ENCODE results near the gene CUBN. TPM values are rescaled to one million over a fixed set of nuclear protein-coding genes. Genes with fewer than 3 reads are reported as not detected.

CUBN gene
- total RNA-seq, 3 donors from 2014 or later (not counting 1 experiment from before 2014, with no cell fraction given), result 4.7 to 5.6 (median 5.1) TPM

DNA sequence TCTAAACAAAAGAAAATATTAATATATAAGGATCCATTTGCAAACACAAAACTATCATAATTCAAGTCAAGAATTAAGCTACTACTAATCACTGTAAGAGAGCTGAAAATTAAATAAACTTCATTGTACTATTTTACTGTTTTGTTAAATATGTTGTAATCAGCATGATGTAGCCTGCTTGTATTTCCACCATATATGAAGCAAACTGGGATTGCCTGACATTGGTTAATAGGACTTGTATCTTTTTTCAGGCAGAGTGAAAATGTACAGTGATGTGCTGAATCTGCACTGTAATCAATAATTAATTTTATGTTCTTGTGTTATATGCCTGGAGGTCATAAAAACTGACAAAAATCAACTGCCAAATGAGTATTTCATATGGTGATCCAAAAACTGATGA is 46.5 kb upstream of the CUBN start:
- no peaks in the 10 kb centered on the region for H3K27me3 Mint-ChIP-seq (ENCODE audit: low read depth in 2 of 2)
- DNase-seq (no peak), ATAC-seq (no peak)
- no peaks in the 10 kb centered on the region for H3K27me3 ChIP-seq (ENCODE audit: control insufficient read depth, insufficient read depth, low read length)
- TF ChIP-seq, protein P1, sequence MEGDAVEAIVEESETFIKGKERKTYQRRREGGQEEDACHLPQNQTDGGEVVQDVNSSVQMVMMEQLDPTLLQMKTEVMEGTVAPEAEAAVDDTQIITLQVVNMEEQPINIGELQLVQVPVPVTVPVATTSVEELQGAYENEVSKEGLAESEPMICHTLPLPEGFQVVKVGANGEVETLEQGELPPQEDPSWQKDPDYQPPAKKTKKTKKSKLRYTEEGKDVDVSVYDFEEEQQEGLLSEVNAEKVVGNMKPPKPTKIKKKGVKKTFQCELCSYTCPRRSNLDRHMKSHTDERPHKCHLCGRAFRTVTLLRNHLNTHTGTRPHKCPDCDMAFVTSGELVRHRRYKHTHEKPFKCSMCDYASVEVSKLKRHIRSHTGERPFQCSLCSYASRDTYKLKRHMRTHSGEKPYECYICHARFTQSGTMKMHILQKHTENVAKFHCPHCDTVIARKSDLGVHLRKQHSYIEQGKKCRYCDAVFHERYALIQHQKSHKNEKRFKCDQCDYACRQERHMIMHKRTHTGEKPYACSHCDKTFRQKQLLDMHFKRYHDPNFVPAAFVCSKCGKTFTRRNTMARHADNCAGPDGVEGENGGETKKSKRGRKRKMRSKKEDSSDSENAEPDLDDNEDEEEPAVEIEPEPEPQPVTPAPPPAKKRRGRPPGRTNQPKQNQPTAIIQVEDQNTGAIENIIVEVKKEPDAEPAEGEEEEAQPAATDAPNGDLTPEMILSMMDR (IDR thresholded peaks at IDR 0.05), result no peak
- no peak overlapping the region for H3K27ac ChIP-seq (ENCODE audit: low read length)
- no peaks in the 10 kb centered on the region for H3K9me3 ChIP-seq (ENCODE audit: control insufficient read depth, insufficient read depth, low read length)
- intact Hi-C loops (cut with micrococcal nuclease), result no loop called here
- H3K27ac Mint-ChIP-seq, result peak overlapping the region in 1 of 2 donors; percentile 83
- H3K4me1 Mint-ChIP-seq, result peaks cover 8 to 10% of the 10 kb centered on the region in 2 donors
- peaks cover 4% of the 10 kb centered on the region for H3K4me1 ChIP-seq (ENCODE audit: control insufficient read depth, insufficient read depth, low read length)
- no peaks in the 10 kb centered on the region for H3K9me3 Mint-ChIP-seq
- H3K4me3 Mint-ChIP-seq, result no peak overlapping the region
- H3K36me3 Mint-ChIP-seq, result no peaks in the 10 kb centered on the region
- no peak overlapping the region for H3K4me3 ChIP-seq (ENCODE audit: low read length)
- no peaks in the 10 kb centered on the region for H3K36me3 ChIP-seq (ENCODE audit: control insufficient read depth, insufficient read depth, low read length)

DNA sequence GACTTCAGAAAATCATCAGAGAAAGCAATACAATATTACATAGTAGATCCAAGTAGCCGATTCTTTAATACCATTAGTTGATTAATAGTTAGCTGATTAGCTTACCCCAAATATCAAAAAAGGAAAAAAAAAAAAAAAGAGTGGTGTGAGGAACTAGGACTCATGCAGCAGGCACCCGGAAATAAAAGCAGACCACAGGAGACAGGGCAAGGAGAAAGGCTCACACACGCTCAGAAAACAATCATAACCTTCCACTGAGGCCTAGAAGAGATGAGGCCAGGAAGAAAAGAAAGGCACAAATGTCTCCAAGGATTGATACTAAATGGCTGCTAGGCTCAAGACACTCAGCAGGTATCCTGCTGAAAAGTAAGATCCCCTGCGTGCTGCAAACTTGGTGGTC is 45.9 kb upstream of the CUBN start:
- ATAC-seq (peak; percentile 55 to 88 (median 76)), DNase-seq (peak in 1 of 2 donors; percentile 32)
- Histone ChIP-seq H3K27me3 (ENCODE audit: control insufficient read depth, insufficient read depth, low read length) (no peaks in the 10 kb centered on the region), H3K36me3 (ENCODE audit: control insufficient read depth, insufficient read depth, low read length) (no peaks in the 10 kb centered on the region), H3K4me1 (ENCODE audit: control insufficient read depth, insufficient read depth, low read length) (peaks cover 4% of the 10 kb centered on the region), H3K27ac (ENCODE audit: low read length) (peak overlapping the region; percentile 28), H3K9me3 (ENCODE audit: control insufficient read depth, insufficient read depth, low read length) (no peaks in the 10 kb centered on the region), H3K4me3 (ENCODE audit: low read length) (no peak overlapping the region)
- intact Hi-C loops (cut with micrococcal nuclease), result no loop called here
- WGBS (ENCODE audit: insufficient coverage), result 46% methylated on average over 3 of the region's 4 CpGs
- H3K9me3 Mint-ChIP-seq, result no peaks in the 10 kb centered on the region
- H3K4me1 Mint-ChIP-seq, result peaks cover 8 to 10% of the 10 kb centered on the region in 2 donors
- TF ChIP-seq, protein P1 (IDR thresholded peaks at IDR 0.05), result no peak
- H3K36me3 Mint-ChIP-seq, result no peaks in the 10 kb centered on the region
- H3K4me3 Mint-ChIP-seq, result peak overlapping the region; percentile 77
- H3K27ac Mint-ChIP-seq, result peak overlapping the region; percentile 77 to 83
- no peaks in the 10 kb centered on the region for H3K27me3 Mint-ChIP-seq (ENCODE audit: low read depth in 2 of 2)

DNA sequence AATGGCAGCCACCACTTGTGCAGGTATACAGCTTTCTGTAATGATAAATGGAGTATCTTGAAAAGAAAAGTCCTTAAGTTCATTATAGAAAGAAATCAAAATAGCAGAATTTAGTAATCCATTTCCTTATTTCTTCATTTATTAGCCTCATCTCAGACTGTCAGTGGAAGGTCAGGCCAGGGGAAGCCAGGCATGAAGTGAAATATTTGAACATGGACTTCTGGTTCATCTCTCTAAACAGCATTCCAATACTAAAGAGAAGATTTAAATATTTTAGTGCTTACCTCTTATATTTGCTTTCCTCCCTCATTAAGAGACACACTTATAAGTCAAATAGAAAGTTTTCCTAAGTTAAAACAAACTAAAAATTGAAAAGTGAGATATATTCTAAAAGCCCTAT is 45.0 kb upstream of the CUBN start:
- Mint-ChIP-seq H3K4me1 (peaks cover 8 to 10% of the 10 kb centered on the region in 2 donors), H3K27ac (no peak overlapping the region), H3K36me3 (no peaks in the 10 kb centered on the region), H3K9me3 (no peaks in the 10 kb centered on the region), H3K4me3 (no peak overlapping the region), H3K27me3 (ENCODE audit: low read depth in 2 of 2) (no peaks in the 10 kb centered on the region)
- ATAC-seq, result no peak
- Histone ChIP-seq H3K27me3 (ENCODE audit: control insufficient read depth, insufficient read depth, low read length) (no peaks in the 10 kb centered on the region), H3K4me3 (ENCODE audit: low read length) (no peak overlapping the region), H3K4me1 (ENCODE audit: control insufficient read depth, insufficient read depth, low read length) (peaks cover 4% of the 10 kb centered on the region), H3K36me3 (ENCODE audit: control insufficient read depth, insufficient read depth, low read length) (no peaks in the 10 kb centered on the region), H3K27ac (ENCODE audit: low read length) (no peak overlapping the region), H3K9me3 (ENCODE audit: control insufficient read depth, insufficient read depth, low read length) (no peaks in the 10 kb centered on the region)
- TF ChIP-seq, protein P1 (IDR thresholded peaks at IDR 0.05), result no peak
- intact Hi-C loops (cut with micrococcal nuclease), result no loop called here
- DNase-seq, result no peak

DNA sequence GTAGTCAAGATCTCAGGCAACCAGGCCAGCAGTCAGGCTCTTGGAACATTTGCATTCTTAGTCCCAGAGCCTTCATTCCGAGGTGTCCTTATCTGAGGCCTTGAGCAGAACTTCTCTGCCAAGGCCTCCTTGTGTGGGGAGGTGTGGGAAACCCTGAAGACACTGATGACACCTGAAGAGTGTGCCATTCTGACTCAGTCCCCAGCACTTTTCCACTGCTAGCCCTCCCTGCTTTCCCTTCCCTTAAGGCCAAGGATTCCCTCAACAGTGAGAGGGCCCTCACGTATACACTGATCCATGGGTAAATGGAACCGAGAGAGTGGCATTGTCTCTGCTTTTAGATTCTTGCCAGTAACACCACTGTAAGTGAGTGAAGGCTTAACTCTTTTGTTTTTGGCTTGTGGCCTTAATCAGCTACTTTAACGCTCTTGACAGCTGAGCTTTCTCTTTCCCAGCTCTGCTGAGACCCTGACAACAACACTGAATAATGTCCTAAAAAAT is 41.6 kb upstream of the CUBN start:
- TF ChIP-seq, protein P1 (IDR thresholded peaks at IDR 0.05), result no peak
- 94% methylated on average over 4 of the region's 4 CpGs for WGBS (ENCODE audit: insufficient coverage)
- Histone ChIP-seq H3K9me3 (ENCODE audit: control insufficient read depth, insufficient read depth, low read length) (no peaks in the 10 kb centered on the region), H3K27me3 (ENCODE audit: control insufficient read depth, insufficient read depth, low read length) (no peaks in the 10 kb centered on the region), H3K36me3 (ENCODE audit: control insufficient read depth, insufficient read depth, low read length) (no peaks in the 10 kb centered on the region), H3K4me1 (ENCODE audit: control insufficient read depth, insufficient read depth, low read length) (peaks cover 4% of the 10 kb centered on the region), H3K27ac (ENCODE audit: low read length) (no peak overlapping the region), H3K4me3 (ENCODE audit: low read length) (no peak overlapping the region)
- no peaks in the 10 kb centered on the region for H3K27me3 Mint-ChIP-seq (ENCODE audit: low read depth in 2 of 2)
- no peak for DNase-seq
- ATAC-seq, result no peak
- intact Hi-C loops (cut with micrococcal nuclease), result no loop called here
- no peak overlapping the region for H3K4me3 Mint-ChIP-seq
- no peaks in the 10 kb centered on the region for H3K36me3 Mint-ChIP-seq
- no peaks in the 10 kb centered on the region for H3K9me3 Mint-ChIP-seq
- peaks cover 8 to 10% of the 10 kb centered on the region in 2 donors for H3K4me1 Mint-ChIP-seq
- H3K27ac Mint-ChIP-seq, result no peak overlapping the region

Data from natural killer cell (primary cell).